Neural progenitor cell (in vitro differentiated cells): ENCODE data around the gene ETV6.

ENCODE experiments used
- EZH2phosphoT487 ChIP-seq: fragments of 200-600 bp; sonication (generic); IDR thresholded peaks from 2 replicates; pipeline ENCODE4 v1.6.1; 2017; ENCODE audit warnings: antibody characterized with exemption
- TF ChIP-seq, protein P1 (sequence below): fragments of 200-600 bp; sonication (generic); IDR thresholded peaks from 2 replicates; pipeline ENCODE4 v1.5.1; 2017; ENCODE audit warnings: antibody characterized with exemption, mild to moderate bottlenecking

DNA sequence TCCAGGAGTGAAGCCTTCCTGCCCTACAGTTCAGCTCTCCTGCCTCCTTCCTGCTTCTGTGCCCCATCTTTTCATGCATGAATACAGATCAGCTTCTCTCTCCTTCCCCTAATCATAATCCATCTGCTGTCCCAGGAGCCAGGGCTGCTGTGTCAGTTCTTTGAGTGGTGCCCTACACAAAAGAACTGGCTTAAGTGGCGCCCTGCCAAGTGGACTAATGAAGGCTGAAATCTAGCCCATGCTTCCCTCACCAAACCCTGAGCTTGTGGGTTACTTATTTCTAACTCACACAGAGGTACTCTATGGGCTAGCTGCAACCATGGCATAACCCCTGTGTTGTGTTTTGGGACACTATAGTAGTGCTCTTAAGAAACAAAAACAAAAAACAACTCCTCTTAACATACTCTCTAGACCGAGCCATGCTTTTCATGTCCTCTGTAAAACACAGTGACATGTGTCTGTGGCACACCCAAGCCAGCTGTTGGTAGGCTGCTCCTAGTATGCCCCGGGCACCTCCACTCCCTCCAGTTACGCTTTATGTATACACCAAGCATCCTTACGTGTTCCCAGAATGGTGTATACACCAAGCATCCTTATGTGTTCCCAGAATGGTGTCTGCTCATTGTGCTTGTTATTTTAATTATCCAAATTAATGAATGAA lies 19.3 kb upstream of the ETV6 start:
- TF ChIP-seq, protein P1, sequence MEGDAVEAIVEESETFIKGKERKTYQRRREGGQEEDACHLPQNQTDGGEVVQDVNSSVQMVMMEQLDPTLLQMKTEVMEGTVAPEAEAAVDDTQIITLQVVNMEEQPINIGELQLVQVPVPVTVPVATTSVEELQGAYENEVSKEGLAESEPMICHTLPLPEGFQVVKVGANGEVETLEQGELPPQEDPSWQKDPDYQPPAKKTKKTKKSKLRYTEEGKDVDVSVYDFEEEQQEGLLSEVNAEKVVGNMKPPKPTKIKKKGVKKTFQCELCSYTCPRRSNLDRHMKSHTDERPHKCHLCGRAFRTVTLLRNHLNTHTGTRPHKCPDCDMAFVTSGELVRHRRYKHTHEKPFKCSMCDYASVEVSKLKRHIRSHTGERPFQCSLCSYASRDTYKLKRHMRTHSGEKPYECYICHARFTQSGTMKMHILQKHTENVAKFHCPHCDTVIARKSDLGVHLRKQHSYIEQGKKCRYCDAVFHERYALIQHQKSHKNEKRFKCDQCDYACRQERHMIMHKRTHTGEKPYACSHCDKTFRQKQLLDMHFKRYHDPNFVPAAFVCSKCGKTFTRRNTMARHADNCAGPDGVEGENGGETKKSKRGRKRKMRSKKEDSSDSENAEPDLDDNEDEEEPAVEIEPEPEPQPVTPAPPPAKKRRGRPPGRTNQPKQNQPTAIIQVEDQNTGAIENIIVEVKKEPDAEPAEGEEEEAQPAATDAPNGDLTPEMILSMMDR, result no peak
- TF ChIP-seq EZH2phosphoT487, result no peak
